H1 (cell line): Measurements from ENCODE around the gene CBFB.
A peak's percentile ranks its signal among the peaks of the same experiment; 100 is the strongest.

Experiments
- EZH2 ChIP-seq: fragments of 200-600 bp; sonication (generic); IDR thresholded peaks from 2 replicates; pipeline ENCODE4 v1.7.1; 2012; ENCODE audit warnings: low read depth, mild to moderate bottlenecking, moderate library complexity, low read length, inconsistent platforms; ENCODE audit not compliant: severe bottlenecking
- POLR2A ChIP-seq, 2 experiments: IDR thresholded peaks; 1 replicate in 1 of 2; 2 replicates in 1 of 2; pipeline ENCODE4 v1.6.1; 2011; ENCODE audit warnings: low read depth in 2 of 2, low read length in 2 of 2, mild to moderate bottlenecking in 2 of 2; ENCODE audit errors: control extremely low read depth in 1 of 2
- TF ChIP-seq, protein P1 (sequence below), 3 experiments: IDR thresholded peaks; 1 replicate in 2 of 3; 2 replicates in 1 of 3; pipeline versions ENCODE4 v1.5.1 to v1.6.1; 2011; ENCODE audit warnings: low read length in 3 of 3, mild to moderate bottlenecking in 3 of 3, inconsistent platforms in 2 of 3, low read depth in 1 of 3, moderate library complexity in 1 of 3; ENCODE audit not compliant: insufficient read depth in 1 of 3; ENCODE audit errors: control extremely low read depth in 1 of 3

DNA sequence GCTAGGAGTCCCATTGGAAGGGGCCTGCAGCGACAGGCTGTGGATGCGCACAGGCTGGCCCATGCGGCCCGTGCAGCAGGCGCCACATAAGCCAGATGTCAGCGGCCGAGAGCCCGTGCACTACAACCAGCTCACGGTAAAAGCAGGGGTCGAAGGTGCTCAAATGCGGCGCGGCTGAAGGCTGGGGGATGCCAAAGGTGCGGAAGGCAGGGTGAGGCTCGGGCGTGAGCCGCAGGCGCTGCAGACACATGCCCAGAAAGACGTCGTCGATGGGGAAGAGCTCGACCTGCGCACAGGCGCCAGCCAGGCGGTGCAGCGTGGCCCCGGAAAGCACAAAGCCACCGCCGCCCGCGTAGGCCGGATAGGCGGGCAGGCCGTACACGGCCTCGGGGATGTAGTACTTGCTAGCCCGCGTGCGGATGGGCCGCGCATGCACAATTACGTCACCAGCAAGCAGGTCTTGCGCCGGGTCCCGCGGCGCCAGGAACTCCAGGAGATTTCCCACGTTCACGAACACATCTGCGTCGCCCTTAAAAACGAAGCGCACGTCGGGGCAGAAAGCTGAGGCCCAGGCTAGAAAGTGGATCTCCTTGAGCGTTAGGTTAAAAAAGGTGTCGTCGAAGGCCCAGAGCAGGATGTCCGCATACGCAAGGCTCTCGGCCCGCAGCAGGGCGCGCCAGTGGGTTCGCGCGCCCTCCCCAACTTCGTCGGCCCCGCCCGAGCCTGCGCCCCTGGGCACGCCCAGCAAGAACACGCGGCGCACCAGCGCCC lies 120.5 kb downstream of the CBFB start:
- TF ChIP-seq, protein P1, sequence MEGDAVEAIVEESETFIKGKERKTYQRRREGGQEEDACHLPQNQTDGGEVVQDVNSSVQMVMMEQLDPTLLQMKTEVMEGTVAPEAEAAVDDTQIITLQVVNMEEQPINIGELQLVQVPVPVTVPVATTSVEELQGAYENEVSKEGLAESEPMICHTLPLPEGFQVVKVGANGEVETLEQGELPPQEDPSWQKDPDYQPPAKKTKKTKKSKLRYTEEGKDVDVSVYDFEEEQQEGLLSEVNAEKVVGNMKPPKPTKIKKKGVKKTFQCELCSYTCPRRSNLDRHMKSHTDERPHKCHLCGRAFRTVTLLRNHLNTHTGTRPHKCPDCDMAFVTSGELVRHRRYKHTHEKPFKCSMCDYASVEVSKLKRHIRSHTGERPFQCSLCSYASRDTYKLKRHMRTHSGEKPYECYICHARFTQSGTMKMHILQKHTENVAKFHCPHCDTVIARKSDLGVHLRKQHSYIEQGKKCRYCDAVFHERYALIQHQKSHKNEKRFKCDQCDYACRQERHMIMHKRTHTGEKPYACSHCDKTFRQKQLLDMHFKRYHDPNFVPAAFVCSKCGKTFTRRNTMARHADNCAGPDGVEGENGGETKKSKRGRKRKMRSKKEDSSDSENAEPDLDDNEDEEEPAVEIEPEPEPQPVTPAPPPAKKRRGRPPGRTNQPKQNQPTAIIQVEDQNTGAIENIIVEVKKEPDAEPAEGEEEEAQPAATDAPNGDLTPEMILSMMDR (IDR thresholded peaks at IDR 0.05; ENCODE audit: control extremely low read depth in 1 of 3, insufficient read depth in 1 of 3, low read depth in 1 of 3, low read length in 3 of 3) = peak in 2 of 3 experiments; percentile 71 to 91; a peak in 3 of 4 replicates
- TF ChIP-seq POLR2A (IDR thresholded peaks at IDR 0.05; ENCODE audit: control extremely low read depth in 1 of 2, low read depth in 2 of 2, low read length in 2 of 2) (no peak; a peak in 1 of 3 replicates), EZH2 (no peak)
